ENCODE data around the gene NR1I2.

- no peak for TF ChIP-seq POLR2A (IDR thresholded peaks at IDR 0.05; ENCODE audit: low read length)
- TF ChIP-seq GATA1 (IDR thresholded peaks at IDR 0.05; ENCODE audit: low read depth, low read length): no peak
Observed at GRCh38 chr3:119859728-119860127, 77.8 kb downstream of the NR1I2 start.
